Measurements from ENCODE around the gene GRAMD1A. TPM values are rescaled to one million over a fixed set of nuclear protein-coding genes. Genes with fewer than 3 reads are reported as not detected.
"Not testable (repeated sequence)": the region's sequence is repeated elsewhere in the genome, so short reads cannot be mapped to it uniquely, and the experiment has no call there.

The GRAMD1A gene
- total and polyA plus RNA-seq, 11 donors, result 21.8 to 64.5 (median 31.3) TPM

DNA sequence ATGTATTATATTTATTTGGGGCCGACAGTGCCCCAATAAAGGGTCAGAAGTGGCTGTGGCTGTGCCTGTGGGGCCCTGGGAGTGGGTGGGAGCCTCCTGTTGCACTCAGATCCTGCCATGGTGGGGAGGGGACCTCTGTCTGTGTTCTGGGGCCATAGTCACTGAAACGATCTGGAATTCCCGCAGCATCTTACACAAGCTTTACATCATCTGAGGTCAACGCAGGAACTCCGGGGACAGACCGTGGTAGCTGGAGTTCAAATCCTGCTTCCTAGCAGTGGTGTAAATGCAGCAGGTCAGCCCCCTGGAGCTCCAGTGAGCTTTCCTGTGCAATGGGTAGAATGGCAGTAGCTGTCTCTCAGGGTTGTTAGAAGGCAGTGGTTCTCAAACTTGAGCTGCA is 26.3 kb downstream of the GRAMD1A start:
- peaks cover 0 to 68% (median 54%) of the 10 kb centered on the region in 9 donors for H3K36me3 ChIP-seq
- ATAC-seq, result no peak
- intact Hi-C loops (cut with DNase I), result no loop called here
- no peak overlapping the region for H3K4me3 ChIP-seq
- H3K4me1 ChIP-seq, result peaks cover 0 to 17% (median 8%) of the 10 kb centered on the region in 12 donors
- TF ChIP-seq, protein P1, sequence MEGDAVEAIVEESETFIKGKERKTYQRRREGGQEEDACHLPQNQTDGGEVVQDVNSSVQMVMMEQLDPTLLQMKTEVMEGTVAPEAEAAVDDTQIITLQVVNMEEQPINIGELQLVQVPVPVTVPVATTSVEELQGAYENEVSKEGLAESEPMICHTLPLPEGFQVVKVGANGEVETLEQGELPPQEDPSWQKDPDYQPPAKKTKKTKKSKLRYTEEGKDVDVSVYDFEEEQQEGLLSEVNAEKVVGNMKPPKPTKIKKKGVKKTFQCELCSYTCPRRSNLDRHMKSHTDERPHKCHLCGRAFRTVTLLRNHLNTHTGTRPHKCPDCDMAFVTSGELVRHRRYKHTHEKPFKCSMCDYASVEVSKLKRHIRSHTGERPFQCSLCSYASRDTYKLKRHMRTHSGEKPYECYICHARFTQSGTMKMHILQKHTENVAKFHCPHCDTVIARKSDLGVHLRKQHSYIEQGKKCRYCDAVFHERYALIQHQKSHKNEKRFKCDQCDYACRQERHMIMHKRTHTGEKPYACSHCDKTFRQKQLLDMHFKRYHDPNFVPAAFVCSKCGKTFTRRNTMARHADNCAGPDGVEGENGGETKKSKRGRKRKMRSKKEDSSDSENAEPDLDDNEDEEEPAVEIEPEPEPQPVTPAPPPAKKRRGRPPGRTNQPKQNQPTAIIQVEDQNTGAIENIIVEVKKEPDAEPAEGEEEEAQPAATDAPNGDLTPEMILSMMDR (IDR thresholded peaks at IDR 0.05), result no peak
- no peak for TF ChIP-seq POLR2A (IDR thresholded peaks at IDR 0.05)
- DNase-seq, result no peak
- WGBS, 4 donors, result 79 to 83% (median 83%) methylated on average over 6 of the region's 6 CpGs
- no peaks in the 10 kb centered on the region for H3K9me3 ChIP-seq
- H3K27me3 ChIP-seq, result peaks cover 0 to 2% (median 0%) of the 10 kb centered on the region in 9 donors
- H3K27ac ChIP-seq, result no peak overlapping the region

DNA sequence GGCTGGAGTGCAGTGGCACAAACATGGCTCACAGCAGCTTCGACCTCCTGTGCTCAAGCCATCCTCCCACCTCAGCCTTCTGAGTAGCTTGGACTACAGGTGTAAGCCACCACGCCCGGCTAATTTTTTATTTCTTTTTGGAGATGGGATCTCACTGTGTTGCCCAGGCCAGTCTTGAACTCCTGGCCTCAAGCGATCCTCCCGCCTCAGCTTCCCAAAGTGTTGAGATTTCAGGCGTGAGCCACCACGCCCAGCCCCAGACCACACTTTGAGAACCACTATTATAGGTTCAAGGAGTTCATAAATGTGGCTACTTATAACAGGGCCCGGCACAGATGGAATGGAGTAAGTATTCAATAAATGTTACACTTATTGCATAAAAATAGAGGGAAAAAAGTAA is 26.9 kb downstream of the GRAMD1A start:
- Histone ChIP-seq H3K4me1 (peaks cover 0 to 22% (median 10%) of the 10 kb centered on the region in 12 donors), H3K27me3 (peaks cover 0 to 7% (median 0%) of the 10 kb centered on the region in 9 donors), H3K27ac (no peak overlapping the region), H3K36me3 (peaks cover 0 to 62% (median 48%) of the 10 kb centered on the region in 9 donors), H3K9me3 (no peaks in the 10 kb centered on the region), H3K4me3 (no peak overlapping the region)
- DNase-seq (no peak), ATAC-seq (no peak)
- TF ChIP-seq POLR2A (IDR thresholded peaks at IDR 0.05), result no peak
- TF ChIP-seq, protein P1 (IDR thresholded peaks at IDR 0.05), result no peak
- intact Hi-C loops (cut with DNase I), result no loop called here
- WGBS, 4 donors, result 90 to 93% (median 92%) methylated on average over 8 of the region's 8 CpGs

DNA sequence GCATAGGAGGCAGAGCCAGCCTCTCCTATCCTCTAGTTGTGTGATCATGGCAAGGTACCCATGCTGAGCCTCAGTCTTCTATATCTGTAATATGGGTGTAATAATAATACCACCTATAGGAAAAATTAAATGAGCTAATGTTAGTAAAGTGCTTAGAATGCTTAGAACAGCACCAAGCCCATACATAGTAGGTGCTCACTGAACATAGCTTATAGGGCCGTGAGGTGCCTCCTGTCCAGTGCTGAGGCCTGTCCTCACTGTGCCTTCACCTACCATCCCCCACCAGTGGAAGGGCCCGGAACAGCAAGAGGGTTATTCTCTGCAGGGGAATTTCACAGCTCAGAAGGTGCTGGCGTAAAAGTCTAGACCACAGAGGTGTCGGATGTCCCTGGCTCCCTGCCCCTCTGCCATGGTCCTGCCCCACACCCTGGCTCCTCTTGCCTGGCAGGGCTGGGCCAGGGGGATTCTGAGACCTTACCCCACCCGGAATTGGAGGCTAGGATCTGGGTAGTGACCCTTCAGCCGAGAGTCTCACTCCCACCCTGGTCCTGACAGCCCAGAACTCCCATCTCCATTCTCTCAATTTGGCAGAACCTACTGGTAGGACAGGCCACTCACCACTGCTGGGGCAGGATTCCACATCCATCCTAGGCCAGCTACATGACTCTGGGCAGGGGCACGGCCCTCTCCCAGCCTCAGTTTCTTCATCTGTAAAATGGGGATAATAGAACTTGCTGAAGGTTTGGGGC is 27.9 kb downstream of the GRAMD1A start:
- ATAC-seq (peak in 1 of 4 donors; percentile 1), DNase-seq (no peak)
- Histone ChIP-seq H3K27ac (no peak overlapping the region), H3K4me1 (peaks cover 0 to 22% (median 10%) of the 10 kb centered on the region in 12 donors), H3K9me3 (no peaks in the 10 kb centered on the region), H3K36me3 (peaks cover 0 to 52% (median 38%) of the 10 kb centered on the region in 9 donors), H3K4me3 (no peak overlapping the region), H3K27me3 (peaks cover 0 to 7% (median 0%) of the 10 kb centered on the region in 9 donors)
- 72 to 82% (median 78%) methylated on average over 6 to 7 of the region's 7 CpGs for WGBS, 4 donors
- intact Hi-C loops (cut with DNase I), result no loop called here
- TF ChIP-seq, protein P1 (IDR thresholded peaks at IDR 0.05), result no peak
- no peak for TF ChIP-seq POLR2A (IDR thresholded peaks at IDR 0.05)

- H3K4me1 ChIP-seq, result peaks cover 0 to 22% (median 10%) of the 10 kb centered on the region in 12 donors
- H3K4me3 ChIP-seq; H3K9me3 ChIP-seq; H3K27me3 ChIP-seq; H3K27ac ChIP-seq; DNase-seq; intact Hi-C loops (cut with DNase I); ATAC-seq: not testable (repeated sequence)
- 86 to 93% (median 90%) methylated on average over 3 of the region's 3 CpGs for WGBS, 4 donors
- H3K36me3 ChIP-seq, result peaks cover 0 to 47% (median 35%) of the 10 kb centered on the region in 9 donors
Measured at GRCh38 chr19:35028600-35028885, 28.4 kb downstream of the GRAMD1A start.

DNA sequence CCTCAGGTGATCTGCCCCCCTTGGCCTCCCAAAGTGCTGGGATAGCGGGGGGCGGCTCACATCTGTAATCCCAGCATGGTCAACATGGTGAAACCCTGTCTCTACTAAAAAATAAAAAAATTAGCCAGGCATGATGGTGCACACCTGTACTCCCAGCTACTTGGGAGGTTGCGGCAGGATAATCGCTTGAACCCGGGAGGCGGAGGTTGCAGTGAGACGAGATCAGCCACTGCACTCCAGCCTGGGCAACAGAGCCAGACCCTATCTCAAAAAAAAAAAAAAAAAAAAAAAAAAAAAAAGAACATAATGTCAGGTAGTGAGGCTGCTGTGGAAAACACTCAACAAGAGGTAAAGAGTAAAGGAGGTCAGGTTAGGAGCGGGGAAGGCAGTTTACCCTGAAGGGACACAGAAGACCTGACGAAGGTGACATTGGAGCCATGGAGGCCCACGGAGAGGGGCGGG is 29.2 kb downstream of the GRAMD1A start:
- Histone ChIP-seq H3K4me1 (peaks cover 0 to 22% (median 10%) of the 10 kb centered on the region in 12 donors), H3K36me3 (peaks cover 0 to 44% (median 33%) of the 10 kb centered on the region in 9 donors), H3K27ac (peak overlapping the region in 1 of 12 donors; percentile 77)
- WGBS, 4 donors, result 75 to 85% (median 78%) methylated on average over 11 of the region's 11 CpGs
- H3K9me3 ChIP-seq; intact Hi-C loops (cut with DNase I); ATAC-seq; H3K4me3 ChIP-seq; DNase-seq; H3K27me3 ChIP-seq: not testable (repeated sequence)
